HepG2 (cell line): ENCODE measurements around the gene CPNE1. TPM values are rescaled to one million over a fixed set of nuclear protein-coding genes. Genes with fewer than 3 reads are reported as not detected.

Experiments
- GTF2F1 ChIP-seq: fragments of 150-350 bp; IDR thresholded peaks from 2 replicates; pipeline ENCODE4 v1.6.1; 2014; ENCODE audit warnings: low read length
- ISL2 ChIP-seq: sonication (generic); formaldehyde crosslinking; IDR thresholded peaks from 2 replicates; pipeline ENCODE4 v1.5.0; 2020; ENCODE audit warnings: missing genetic modification reagents
- KDM3A ChIP-seq: IDR thresholded peaks from 2 replicates; pipeline ENCODE4 v1.6.1; 2018; ENCODE audit warnings: low read depth, missing compliant biosample characterization
- KLF9 ChIP-seq: IDR thresholded peaks from 2 replicates; pipeline ENCODE4 v1.6.1; 2016; ENCODE audit warnings: low read depth
- NFYB ChIP-seq: sonication (generic); formaldehyde crosslinking; IDR thresholded peaks from 2 replicates; pipeline ENCODE4 v1.4.0; 2020; ENCODE audit warnings: missing genetic modification reagents
- PHF21A ChIP-seq: sonication (generic); formaldehyde crosslinking; IDR thresholded peaks from 2 replicates; pipeline ENCODE4 v1.5.0; 2020; ENCODE audit warnings: mild to moderate bottlenecking, missing genetic modification reagents
- RAD21 ChIP-seq: fragments of 450-650 bp; formaldehyde crosslinking; IDR thresholded peaks from 2 replicates; pipeline ENCODE4 v1.5.0; 2020; ENCODE audit warnings: mild to moderate bottlenecking
- SKIL ChIP-seq: sonication (generic); formaldehyde crosslinking; IDR thresholded peaks from 2 replicates; pipeline ENCODE4 v1.8.0; 2022; ENCODE audit warnings: missing genetic modification reagents, mild to moderate bottlenecking, moderate library complexity, borderline replicate concordance
- SNAPC5 ChIP-seq: sonication (generic); formaldehyde crosslinking; IDR thresholded peaks from 2 replicates; pipeline ENCODE4 v1.8.1; 2023; ENCODE audit warnings: mild to moderate bottlenecking, missing genetic modification reagents, borderline replicate concordance
- TRIM24 ChIP-seq: sonication (generic); formaldehyde crosslinking; IDR thresholded peaks from 2 replicates; pipeline ENCODE4 v1.8.0; 2022; ENCODE audit warnings: mild to moderate bottlenecking, missing genetic modification reagents
- YEATS2 ChIP-seq: sonication (generic); formaldehyde crosslinking; IDR thresholded peaks from 2 replicates; pipeline ENCODE4 v1.4.0; 2020; ENCODE audit warnings: missing genetic modification reagents, borderline replicate concordance
- ZBTB25 ChIP-seq: IDR thresholded peaks from 2 replicates; pipeline ENCODE4 v1.6.1; 2018; ENCODE audit warnings: missing genetic modification reagents
- ZFP36 ChIP-seq: fragments of 150-350 bp; IDR thresholded peaks from 2 replicates; pipeline ENCODE4 v1.6.1; 2018; ENCODE audit warnings: borderline replicate concordance, low read length, low read depth; ENCODE audit not compliant: partially characterized antibody
- ZNF17 ChIP-seq: sonication (generic); formaldehyde crosslinking; IDR thresholded peaks from 2 replicates; pipeline ENCODE4 v1.5.0; 2020; ENCODE audit warnings: mild to moderate bottlenecking, missing genetic modification reagents
- ZNF382 ChIP-seq: sonication (generic); formaldehyde crosslinking; IDR thresholded peaks from 2 replicates; pipeline ENCODE4 v1.5.0; 2020; ENCODE audit warnings: missing genetic modification reagents, mild to moderate bottlenecking, borderline replicate concordance
- ZNF558 ChIP-seq: sonication (generic); formaldehyde crosslinking; IDR thresholded peaks from 2 replicates; pipeline ENCODE4 v1.9.0; 2022; ENCODE audit warnings: mild to moderate bottlenecking, missing genetic modification reagents, borderline replicate concordance
- ZNF75D ChIP-seq: sonication (generic); formaldehyde crosslinking; IDR thresholded peaks from 2 replicates; pipeline ENCODE4 v1.8.1; 2023; ENCODE audit warnings: missing genetic modification reagents, mild to moderate bottlenecking, borderline replicate concordance
- ZNF790 ChIP-seq: sonication (generic); formaldehyde crosslinking; IDR thresholded peaks from 2 replicates; pipeline ENCODE4 v1.8.0; 2022; ENCODE audit warnings: missing genetic modification reagents, mild to moderate bottlenecking, borderline replicate concordance
- ZNF878 ChIP-seq: sonication (generic); formaldehyde crosslinking; IDR thresholded peaks from 2 replicates; pipeline ENCODE4 v1.8.1; 2023; ENCODE audit warnings: mild to moderate bottlenecking, missing genetic modification reagents, moderate library complexity
- ZSCAN25 ChIP-seq: sonication (generic); formaldehyde crosslinking; IDR thresholded peaks from 2 replicates; pipeline ENCODE4 v1.8.0; 2022; ENCODE audit warnings: mild to moderate bottlenecking, missing genetic modification reagents
- ZSCAN9 ChIP-seq: IDR thresholded peaks from 2 replicates; pipeline ENCODE4 v1.6.1; 2016; ENCODE audit warnings: borderline replicate concordance
- polyA plus RNA-seq, 8 experiments: library from polyadenylated mRNA; depleted of rRNA in 3 of 8; stranded (reverse) in 7 of 8; unstranded in 1 of 8; fragments of >200 nt; fragmentation: Illumina TruSeq in 4 of 8; extraction: Trizol in 4 of 8; gene quantifications; 2 replicates each; pipeline versions ENCODE4 v1.2.1 to v1.2.3, GENCODE V29; 2011 to 2016; ENCODE audit warnings: low read depth in 4 of 8, missing spikeins in 1 of 8, mixed read lengths in 1 of 8; ENCODE audit not compliant: insufficient read depth in 1 of 8
- total RNA-seq, 5 experiments: library from RNA; depleted of rRNA; stranded (reverse); fragments of >200 nt; fragmentation: Illumina TruSeq; extraction: Trizol; gene quantifications; 2 replicates each; pipeline ENCODE4 v1.2.3, GENCODE V29; 2016; ENCODE audit warnings: low read depth in 1 of 5
- TF ChIP-seq, protein P1 (sequence below): sonication (generic); formaldehyde crosslinking; IDR thresholded peaks from 2 replicates; pipeline ENCODE4 v1.5.0; 2020; ENCODE audit warnings: missing genetic modification reagents
- TF ChIP-seq, protein P2 (sequence below): sonication (generic); formaldehyde crosslinking; IDR thresholded peaks from 2 replicates; pipeline ENCODE4 v1.5.1; 2020; ENCODE audit warnings: missing genetic modification reagents, mild to moderate bottlenecking, borderline replicate concordance

The CPNE1 gene
- total and polyA plus RNA-seq, 2 of the 13 experiments (the other 11 are each of a cell fraction or from before 2014, with no cell fraction given): 408 to 431 TPM

DNA sequence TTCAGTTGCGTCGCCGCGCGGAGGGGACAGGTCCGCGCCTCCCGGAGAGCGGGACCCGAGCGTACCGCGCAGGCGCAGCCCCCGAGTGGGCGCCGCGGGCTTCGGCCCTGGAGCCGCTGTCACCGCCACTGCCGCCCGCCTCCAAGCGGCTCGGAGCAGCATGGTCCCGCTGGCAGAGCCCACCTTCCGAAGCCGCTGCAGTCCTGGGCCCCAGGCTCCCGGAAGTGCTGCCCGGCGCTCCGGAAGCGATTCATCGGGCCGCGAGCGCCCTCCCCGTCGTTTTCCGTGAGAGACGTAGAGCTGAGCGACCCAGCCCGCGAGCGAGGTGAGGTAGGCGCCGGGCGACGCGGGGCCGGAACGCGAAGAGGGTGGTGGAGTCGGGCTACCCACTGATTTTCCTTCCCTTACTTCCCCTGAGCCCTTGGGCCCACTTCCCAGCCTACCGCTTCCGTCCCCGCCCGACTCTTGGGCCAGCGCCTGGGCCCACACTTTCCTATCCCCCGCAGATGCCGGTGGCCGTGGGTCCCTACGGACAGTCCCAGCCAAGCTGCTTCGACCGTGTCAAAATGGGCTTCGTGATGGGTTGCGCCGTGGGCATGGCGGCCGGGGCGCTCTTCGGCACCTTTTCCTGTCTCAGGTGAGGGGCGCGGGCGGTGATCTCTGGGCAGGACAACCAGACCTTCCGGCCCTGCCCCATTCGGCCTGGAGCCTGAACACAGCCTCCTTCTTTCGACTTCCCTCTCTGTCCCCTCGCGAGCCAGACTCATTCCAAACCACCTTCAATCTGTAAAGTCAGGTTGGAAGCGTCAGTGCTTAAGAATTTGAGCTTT lies 34.6 kb upstream of the CPNE1 start, which contains the start of the genes NFS1 and ROMO1 (continued):
- TF ChIP-seq SKIL (CRISPR knock-in tag) (peak; percentile 63; the same call in 1 of the 2 replicates), ZFP36 (no peak), ZNF75D (CRISPR knock-in tag) (no peak), GTF2F1 (no peak), NFYB (CRISPR knock-in tag) (peak; percentile 58), ZNF382 (CRISPR knock-in tag) (no peak), ZBTB25 (CRISPR knock-in tag) (peak; percentile 99), RAD21 (CRISPR knock-in tag) (peak; percentile 96), TRIM24 (CRISPR knock-in tag) (no peak), SNAPC5 (peak; percentile 70; the same call in 1 of the 2 replicates), ZNF17 (no peak), ZNF790 (CRISPR knock-in tag) (peak; percentile 97), KDM3A (CRISPR knock-in tag) (peak; percentile 98), ZNF878 (peak; percentile 97), ISL2 (peak; percentile 93), PHF21A (peak; percentile 93), ZNF558 (CRISPR knock-in tag) (peak; percentile 97), KLF9 (CRISPR knock-in tag) (peak; percentile 45; the same call in 1 of the 2 replicates), ZSCAN9 (CRISPR knock-in tag) (peak; percentile 98), ZSCAN25 (CRISPR knock-in tag) (peak; percentile 88), YEATS2 (peak; percentile 98)
- TF ChIP-seq, protein P1, sequence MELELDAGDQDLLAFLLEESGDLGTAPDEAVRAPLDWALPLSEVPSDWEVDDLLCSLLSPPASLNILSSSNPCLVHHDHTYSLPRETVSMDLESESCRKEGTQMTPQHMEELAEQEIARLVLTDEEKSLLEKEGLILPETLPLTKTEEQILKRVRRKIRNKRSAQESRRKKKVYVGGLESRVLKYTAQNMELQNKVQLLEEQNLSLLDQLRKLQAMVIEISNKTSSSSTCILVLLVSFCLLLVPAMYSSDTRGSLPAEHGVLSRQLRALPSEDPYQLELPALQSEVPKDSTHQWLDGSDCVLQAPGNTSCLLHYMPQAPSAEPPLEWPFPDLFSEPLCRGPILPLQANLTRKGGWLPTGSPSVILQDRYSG: no peak; the same call in 1 of the 2 replicates
- TF ChIP-seq, protein P2, sequence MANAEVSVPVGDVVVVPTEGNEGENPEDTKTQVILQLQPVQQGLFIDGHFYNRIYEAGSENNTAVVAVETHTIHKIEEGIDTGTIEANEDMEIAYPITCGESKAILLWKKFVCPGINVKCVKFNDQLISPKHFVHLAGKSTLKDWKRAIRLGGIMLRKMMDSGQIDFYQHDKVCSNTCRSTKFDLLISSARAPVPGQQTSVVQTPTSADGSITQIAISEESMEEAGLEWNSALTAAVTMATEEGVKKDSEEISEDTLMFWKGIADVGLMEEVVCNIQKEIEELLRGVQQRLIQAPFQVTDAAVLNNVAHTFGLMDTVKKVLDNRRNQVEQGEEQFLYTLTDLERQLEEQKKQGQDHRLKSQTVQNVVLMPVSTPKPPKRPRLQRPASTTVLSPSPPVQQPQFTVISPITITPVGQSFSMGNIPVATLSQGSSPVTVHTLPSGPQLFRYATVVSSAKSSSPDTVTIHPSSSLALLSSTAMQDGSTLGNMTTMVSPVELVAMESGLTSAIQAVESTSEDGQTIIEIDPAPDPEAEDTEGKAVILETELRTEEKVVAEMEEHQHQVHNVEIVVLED (CRISPR knock-in tag): peak; percentile 95
